H54 (cell line): ENCODE data around the gene PIGS.

Experiments
- DNase-seq: peaks from one replicate; pipeline ENCODE4 v3.0.0; 2011; ENCODE audit warnings: low spot score, mixed read lengths; ENCODE audit not compliant: insufficient read length
- FAIRE-seq: peaks from 3 replicates; lab custom pipeline; 2011; peaks lifted over from hg19 to GRCh38; lab: Jason Lieb, UNC
- POLR2A ChIP-seq: IDR thresholded peaks from 2 replicates; pipeline ENCODE4 v1.6.1; 2011; ENCODE audit warnings: low read depth, mild to moderate bottlenecking, low read length

The PIGS gene

DNA sequence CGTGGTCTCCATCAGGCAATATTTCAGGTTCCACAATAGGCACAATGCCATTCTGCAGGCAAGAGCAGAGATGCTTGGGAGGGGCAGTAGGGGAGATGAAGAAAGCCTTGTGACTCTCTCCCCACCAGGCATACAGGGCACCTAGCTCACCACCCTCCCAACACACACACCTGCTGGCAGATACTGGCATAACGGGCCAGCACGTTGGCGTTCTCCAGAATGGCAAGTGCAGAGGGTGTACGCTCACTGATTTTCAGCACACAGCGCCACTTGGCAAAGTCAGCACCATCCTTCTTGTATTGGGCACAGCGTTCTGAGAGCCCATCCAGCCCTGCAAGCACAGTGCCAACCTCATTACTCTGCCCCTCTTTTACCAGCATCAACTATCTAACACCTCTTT lies 3.2 kb upstream of the PIGS start:
- DNase-seq: no peak
- FAIRE-seq: no peak

GRCh38 chr17:28573966-28574480 lies 2.7 kb upstream of the PIGS start:
- DNase-seq (no peak), FAIRE-seq (no peak)
- TF ChIP-seq POLR2A: no peak

More for the DNA sequence above, 3.2 kb upstream of the PIGS start:
- TF ChIP-seq POLR2A: no peak

DNA sequence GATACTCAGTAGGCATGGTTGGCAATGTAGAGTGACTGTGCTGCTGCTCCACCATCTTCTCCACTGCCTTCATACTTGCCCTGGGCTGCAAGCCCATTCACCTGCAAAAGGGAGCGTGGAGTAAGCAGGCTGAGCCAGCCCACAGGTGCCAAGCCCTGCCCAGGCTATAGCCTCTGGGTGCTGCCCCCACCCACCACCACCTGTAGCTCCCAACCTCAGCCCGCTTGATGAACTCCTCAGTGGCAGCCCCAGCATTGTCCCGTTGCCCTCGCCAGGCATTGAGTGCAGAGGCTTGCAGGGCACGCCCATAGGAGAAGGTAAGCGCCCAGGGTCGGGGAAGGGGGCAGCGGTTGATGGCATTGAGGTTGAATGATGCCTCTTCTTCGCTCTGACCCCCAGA lies 2.2 kb upstream of the PIGS start:
- TF ChIP-seq POLR2A: no peak
- FAIRE-seq (no peak), DNase-seq (no peak)

- no peak for TF ChIP-seq POLR2A
- DNase-seq: no peak
- FAIRE-seq: no peak
Measured at GRCh38 chr17:28573040-28573380, 1.7 kb upstream of the PIGS start.

DNA sequence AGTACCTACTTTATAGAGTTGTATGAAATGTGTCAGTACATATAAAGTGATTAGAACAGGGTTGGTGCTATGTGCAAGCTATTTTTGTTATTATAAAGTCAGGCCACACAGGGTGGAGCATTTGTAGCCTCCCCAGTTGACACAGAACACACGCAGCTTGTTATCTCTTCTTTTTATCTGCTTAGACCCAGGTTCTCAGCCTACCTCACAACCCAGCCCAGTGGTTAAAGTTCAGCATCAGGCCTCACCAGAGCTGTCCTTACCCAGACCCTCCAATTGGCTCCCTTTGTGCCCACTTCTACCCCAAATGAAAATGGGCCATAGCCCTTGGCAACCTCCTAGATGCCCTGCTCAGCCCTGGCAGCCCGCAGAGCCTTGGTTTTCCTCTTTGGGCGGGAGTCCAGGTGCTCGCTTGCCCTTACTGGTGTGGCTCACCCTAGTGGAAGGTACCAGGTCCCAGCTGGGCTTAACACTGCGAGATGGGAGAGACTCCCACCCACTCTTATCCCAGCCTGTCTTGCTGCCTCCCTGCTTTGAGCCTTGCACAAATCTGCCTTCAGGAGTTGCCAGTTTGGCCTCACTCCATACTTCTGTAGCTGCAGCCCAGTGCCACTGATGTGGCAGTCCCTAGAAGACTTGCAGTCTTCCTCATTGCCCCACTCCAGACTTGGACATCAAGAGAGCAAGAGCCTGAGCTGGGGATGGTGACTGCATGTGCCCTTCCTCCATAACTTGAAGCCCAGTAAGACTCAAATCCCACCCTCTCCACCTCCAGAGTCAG lies 1.1 kb upstream of the PIGS start:
- DNase-seq: no peak
- no peak for FAIRE-seq
- no peak for TF ChIP-seq POLR2A

DNA sequence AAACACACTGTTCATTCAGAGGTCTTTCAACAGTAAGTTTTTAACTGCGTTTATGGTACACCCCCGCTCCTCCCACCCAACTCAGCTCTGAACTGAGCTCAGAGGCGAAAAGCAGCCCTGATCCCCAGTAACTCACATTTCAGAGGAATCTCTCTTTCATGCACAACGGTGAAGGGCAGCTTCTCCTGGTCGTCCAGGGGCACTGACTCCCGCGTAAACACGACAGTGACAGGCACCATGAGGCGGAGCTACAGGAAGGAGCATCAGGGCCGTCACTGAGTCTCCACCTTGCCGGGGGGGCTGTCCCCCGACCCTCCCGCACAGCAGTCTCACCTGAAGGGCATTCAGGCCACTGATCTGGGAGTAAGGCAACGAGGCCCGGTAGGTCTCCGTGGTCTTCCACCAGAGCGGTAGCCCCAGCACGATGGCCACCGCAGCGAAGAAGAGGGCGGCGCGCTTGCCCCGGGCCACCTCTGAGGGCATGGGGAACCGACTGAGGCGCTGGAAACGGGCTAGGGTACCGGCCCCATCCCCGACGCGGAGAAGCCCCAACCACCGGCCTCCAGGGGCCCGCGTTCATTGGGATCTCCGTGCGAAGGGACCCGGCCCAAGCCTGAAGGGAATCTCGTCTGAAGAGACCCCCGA lies 486 bp downstream of the PIGS start:
- peak; percentile 54 for DNase-seq
- TF ChIP-seq POLR2A: no peak; the same call in 1 of the 2 replicates
- FAIRE-seq: no peak

DNA sequence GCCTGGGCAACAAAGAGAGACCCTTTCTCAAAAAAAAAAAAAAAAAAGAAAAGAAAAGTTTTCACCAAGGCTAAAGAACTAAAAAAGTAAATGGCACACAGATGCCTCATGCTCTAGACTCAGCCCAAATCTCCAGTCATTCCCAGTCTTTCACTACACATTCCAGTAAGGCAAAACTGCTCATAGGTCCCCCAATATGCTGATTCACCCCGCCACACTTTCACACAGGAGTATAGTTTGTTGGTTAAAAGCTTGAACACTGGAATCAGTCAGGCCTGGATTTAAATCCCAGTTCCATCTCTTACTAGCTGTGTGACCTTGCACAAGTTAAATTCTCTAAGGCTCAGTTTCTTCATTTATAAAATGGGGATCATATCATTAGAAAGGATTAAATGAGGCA lies 1.9 kb downstream of the PIGS start:
- FAIRE-seq: no peak
- no peak for DNase-seq
- no peak for TF ChIP-seq POLR2A

GRCh38 chr17:28567604-28568003 lies 3.7 kb downstream of the PIGS start:
- FAIRE-seq (no peak), DNase-seq (no peak)

DNA sequence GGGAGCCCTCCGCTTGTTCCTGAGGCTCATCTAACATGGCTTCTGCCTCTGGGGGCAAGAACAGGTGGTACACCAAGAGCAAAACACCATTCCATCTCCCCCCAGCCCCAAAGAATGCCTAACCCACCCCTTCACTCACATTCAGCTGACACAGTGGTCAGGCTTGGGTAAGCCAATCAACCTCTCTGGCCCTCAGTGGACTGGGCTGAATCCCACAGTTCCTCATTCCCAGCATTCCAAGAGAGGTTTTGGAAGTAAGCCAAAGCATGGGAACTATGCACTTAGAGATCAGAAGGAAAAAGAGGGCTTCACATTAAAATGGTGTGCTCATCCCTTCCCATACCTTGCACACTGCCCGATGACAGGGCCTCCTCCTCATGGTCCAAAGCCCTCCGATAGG lies 7.8 kb downstream of the PIGS start:
- FAIRE-seq: no peak
- DNase-seq: no peak
- no peak for TF ChIP-seq POLR2A

More at GRCh38 chr17:28567604-28568003, 3.7 kb downstream of the PIGS start:
- TF ChIP-seq POLR2A: no peak

DNA sequence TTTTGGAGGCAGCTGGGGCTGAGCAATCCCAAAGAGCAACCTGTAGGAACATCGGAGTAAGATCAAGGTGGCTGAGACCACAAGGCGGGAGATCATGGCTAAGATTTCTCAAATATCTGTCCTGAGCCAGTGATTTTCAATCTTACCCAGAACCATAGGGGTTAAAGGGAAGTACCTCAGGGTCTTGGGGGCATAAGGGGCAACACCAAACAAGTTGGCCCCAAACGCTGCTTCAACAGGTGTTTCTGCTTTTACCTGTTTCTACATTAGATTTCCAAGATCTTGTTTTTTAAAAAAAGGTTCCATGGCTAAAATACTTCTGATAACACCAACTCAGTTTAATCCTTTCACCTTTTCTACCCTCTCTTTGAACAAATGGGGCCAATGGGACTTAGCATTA lies 16.3 kb downstream of the PIGS start:
- no peak for DNase-seq
- FAIRE-seq: no peak
- no peak for TF ChIP-seq POLR2A

GRCh38 chr17:28554565-28554964 lies 16.8 kb downstream of the PIGS start:
- no peak for TF ChIP-seq POLR2A
- FAIRE-seq (no peak), DNase-seq (no peak)

DNA sequence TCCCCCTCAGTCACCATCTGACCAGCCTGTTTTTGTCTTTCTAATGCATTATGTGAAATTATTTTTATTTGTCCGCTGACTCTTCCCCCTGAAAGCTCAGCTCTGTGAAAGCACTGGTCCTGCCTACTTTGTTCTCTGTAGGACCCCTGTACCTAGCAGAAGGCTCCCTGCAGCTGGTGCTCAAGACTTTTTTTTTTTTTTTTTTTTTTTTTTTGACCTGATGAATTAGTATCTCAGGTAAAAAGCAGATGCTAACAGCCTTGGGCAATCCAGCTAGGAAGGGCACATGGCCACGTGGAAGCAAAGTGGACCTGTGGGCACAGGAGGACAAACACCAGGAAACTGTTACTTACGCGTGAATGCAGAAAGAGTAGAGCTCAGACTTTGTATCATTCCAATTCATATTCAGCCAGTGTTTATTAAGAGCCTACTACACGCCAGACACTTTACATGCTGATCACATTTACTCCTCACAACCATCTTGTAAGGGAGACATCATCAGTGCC lies 18.3 kb downstream of the PIGS start:
- no peak for FAIRE-seq
- no peak for TF ChIP-seq POLR2A
- no peak for DNase-seq

- FAIRE-seq (no peak), DNase-seq (peak; percentile 91)
- peak; percentile 97 for TF ChIP-seq POLR2A
Measured at GRCh38 chr17:28552176-28552999, 18.9 kb downstream of the PIGS start, which contains the start of gene UNC119. Gene UNC119, minus strand, starts transcription at chr17:28552624. Its CDS starts 67 bp downstream, at chr17:28552557.

GRCh38 chr17:28551421-28552175 lies 19.7 kb downstream of the PIGS start:
- no peak for FAIRE-seq
- DNase-seq: no peak
- no peak for TF ChIP-seq POLR2A
